GM23248 (cell line): Measurements from ENCODE around the gene IL17REL. TPM values are rescaled to one million over a fixed set of nuclear protein-coding genes. Genes with fewer than 3 reads are reported as not detected.

Experiments used
- DNase-seq: peaks from one replicate; pipeline ENCODE4 v3.0.0-alpha.2; 2015
- H2AFZ ChIP-seq: fragments of 200-600 bp; sonication (generic); 2 replicates; pipeline ENCODE4 v1.6.1; 2016; ENCODE audit warnings: antibody characterized with exemption
- H3F3A ChIP-seq: fragments of 200-600 bp; sonication (generic); 2 replicates; pipeline ENCODE4 v1.6.1; 2016; ENCODE audit warnings: mild to moderate bottlenecking, antibody characterized with exemption, mixed run types; ENCODE audit not compliant: insufficient read depth
- H3K27ac ChIP-seq: fragments of 200-600 bp; sonication (generic); 2 replicates; pipeline ENCODE4 v1.5.1; 2016; ENCODE audit warnings: mild to moderate bottlenecking
- H3K27me3 ChIP-seq: fragments of 200-600 bp; sonication (generic); replicated peaks from 2 replicates; pipeline ENCODE4 v1.6.1; 2016; ENCODE audit warnings: mild to moderate bottlenecking; ENCODE audit not compliant: insufficient read depth
- H3K36me3 ChIP-seq: fragments of 200-600 bp; sonication (generic); 2 replicates; pipeline ENCODE4 v1.6.1; 2016; ENCODE audit warnings: low read depth, mild to moderate bottlenecking
- H3K4me1 ChIP-seq: fragments of 200-600 bp; sonication (generic); 2 replicates; pipeline ENCODE4 v1.6.1; 2016; ENCODE audit warnings: mild to moderate bottlenecking; ENCODE audit not compliant: insufficient read depth
- H3K4me2 ChIP-seq: fragments of 200-600 bp; sonication (generic); one replicate; pipeline ENCODE4 v1.6.1; 2016; ENCODE audit warnings: mild to moderate bottlenecking; ENCODE audit not compliant: unreplicated experiment
- H3K4me3 ChIP-seq: fragments of 200-600 bp; sonication (generic); 2 replicates; pipeline ENCODE4 v1.5.1; 2016; ENCODE audit warnings: mild to moderate bottlenecking
- H3K79me2 ChIP-seq: fragments of 200-600 bp; sonication (generic); 2 replicates; pipeline ENCODE4 v1.6.1; 2016; ENCODE audit warnings: mild to moderate bottlenecking; ENCODE audit not compliant: insufficient read depth
- H3K9ac ChIP-seq: fragments of 200-600 bp; sonication (generic); 2 replicates; pipeline ENCODE4 v1.6.1; 2016; ENCODE audit warnings: mild to moderate bottlenecking
- H3K9me2 ChIP-seq: fragments of 200-600 bp; sonication (generic); 2 replicates; pipeline ENCODE4 v1.6.1; 2016; ENCODE audit warnings: mixed run types, mild to moderate bottlenecking, moderate library complexity; ENCODE audit not compliant: insufficient read depth
- H3K9me3 ChIP-seq: fragments of 200-600 bp; sonication (generic); one replicate; pipeline ENCODE4 v1.6.1; 2017; ENCODE audit warnings: low read depth
- H4K20me1 ChIP-seq: fragments of 200-600 bp; sonication (generic); 2 replicates; pipeline ENCODE4 v1.6.0; 2016; ENCODE audit not compliant: insufficient read depth
- EZH2 ChIP-seq: fragments of 200-600 bp; sonication (generic); IDR thresholded peaks from 2 replicates; pipeline ENCODE4 v1.6.1; 2018; ENCODE audit warnings: antibody characterized with exemption, mild to moderate bottlenecking; ENCODE audit not compliant: insufficient read depth, poor library complexity, severe bottlenecking
- EZH2phosphoT487 ChIP-seq: fragments of 200-600 bp; sonication (generic); IDR thresholded peaks from 2 replicates; pipeline ENCODE4 v1.6.1; 2018; ENCODE audit warnings: antibody characterized with exemption, moderate library complexity, mild to moderate bottlenecking, low read depth; ENCODE audit not compliant: insufficient read depth
- WGBS, 2 experiments: methylation state at CpG; one replicate each; pipeline ENCODE4 v1.1.6; 2015 to 2017; ENCODE audit warnings: low lambda C conversion rate in 2 of 2, low coverage in 1 of 2; ENCODE audit errors: missing lambda C conversion rate in 2 of 2; 5-methylcytosine and 5-hydroxymethylcytosine counted together
- in situ Hi-C: fragments of 300-500 bp; cut with MboI; formaldehyde crosslinking; loops from 2 replicates; pipeline ENCODE4 v1.15.0; 2020
- polyA plus RNA-seq: library from polyadenylated mRNA; unstranded; fragments of >200 nt; fragmentation: Nextera tagmentation; extraction: Ambion mirVana; gene quantifications from 2 replicates; pipeline ENCODE4 v1.2.1, GENCODE V29; 2016
- total RNA-seq: library from RNA; depleted of rRNA; stranded (reverse); fragments of >200 nt; shearing (Covaris generic); gene quantifications from 2 replicates; pipeline ENCODE4 v1.2.3, GENCODE V29; 2014

IL17REL gene
- total and polyA plus RNA-seq, 2 experiments from 2014 or later = not detected

- Histone ChIP-seq H3K9me3 (no peaks in the 10 kb centered on the region), H3K4me3 (no peak overlapping the region), H2AFZ (no peak overlapping the region), H3K27me3 (peaks cover 49% of the 10 kb centered on the region), H3K4me2 (no peak overlapping the region), H4K20me1 (no peaks in the 10 kb centered on the region), H3F3A (no peaks in the 10 kb centered on the region), H3K79me2 (no peaks in the 10 kb centered on the region), H3K4me1 (no peaks in the 10 kb centered on the region), H3K27ac (no peak overlapping the region), H3K9ac (no peak overlapping the region), H3K36me3 (no peaks in the 10 kb centered on the region), H3K9me2 (no peaks in the 10 kb centered on the region)
- TF ChIP-seq EZH2phosphoT487 (no peak), EZH2 (no peak)
- 66% methylated on average over 17 to 19 of the region's 20 CpGs for WGBS, 2 experiments
- no peak for DNase-seq
- in situ Hi-C loops = no loop called here
These were observed 3.9 kb upstream of the IL17REL start for GRCh38 chr22:50016308-50016987.

DNA sequence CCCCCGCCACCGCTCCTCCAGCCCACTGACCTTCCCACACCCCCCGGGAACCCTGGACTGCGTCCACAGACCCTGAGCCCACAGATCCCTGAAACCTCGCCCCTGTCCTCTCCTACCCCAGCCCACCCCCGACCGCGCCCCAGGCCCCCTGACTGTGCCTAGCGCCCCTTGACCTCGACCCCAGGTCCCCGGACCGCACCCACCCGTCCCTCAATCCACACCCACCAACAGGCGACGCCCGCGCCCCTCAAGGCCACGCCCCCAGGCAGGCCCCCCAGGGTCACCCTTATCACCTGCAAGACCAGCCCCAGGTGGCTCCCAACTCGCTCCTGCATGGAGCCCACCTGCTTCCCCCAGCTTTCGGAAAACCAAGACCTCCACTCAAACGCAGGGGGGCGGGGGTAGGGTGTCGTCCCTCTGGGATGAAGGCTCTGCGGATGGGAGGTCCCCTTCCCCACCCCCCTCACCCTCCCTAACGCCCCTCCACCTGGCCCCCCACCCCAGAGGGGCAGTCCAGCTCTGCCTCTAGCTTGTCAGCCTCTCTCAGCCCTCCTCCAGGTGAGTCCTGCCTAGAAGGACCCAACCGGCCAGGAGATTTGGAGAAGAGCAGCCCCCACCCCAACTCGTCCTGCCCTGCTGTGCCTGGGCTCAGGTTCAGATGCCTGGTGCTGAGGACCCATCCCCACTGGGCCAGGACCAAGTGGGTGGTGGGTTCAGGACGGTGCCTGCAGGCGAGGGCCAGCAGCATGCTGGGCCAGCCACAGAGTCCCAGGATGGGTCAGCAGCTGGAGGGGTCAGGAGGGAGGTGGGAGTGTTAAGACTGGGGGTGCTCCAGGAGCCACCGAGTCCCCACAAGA is 3.1 kb upstream of the IL17REL start:
- Histone ChIP-seq H3K79me2 (no peaks in the 10 kb centered on the region), H3F3A (no peaks in the 10 kb centered on the region), H3K9me3 (no peaks in the 10 kb centered on the region), H3K9ac (no peak overlapping the region), H3K27ac (no peak overlapping the region), H2AFZ (no peak overlapping the region), H3K9me2 (no peaks in the 10 kb centered on the region), H3K36me3 (no peaks in the 10 kb centered on the region), H3K4me2 (no peak overlapping the region), H3K4me3 (no peak overlapping the region), H3K4me1 (no peaks in the 10 kb centered on the region), H3K27me3 (peaks cover 55% of the 10 kb centered on the region), H4K20me1 (no peaks in the 10 kb centered on the region)
- TF ChIP-seq EZH2 (no peak), EZH2phosphoT487 (no peak)
- no peak for DNase-seq
- WGBS, 2 experiments = 40 to 55% methylated on average over 17 to 30 of the region's 30 CpGs
- in situ Hi-C loops = no loop called here

DNA sequence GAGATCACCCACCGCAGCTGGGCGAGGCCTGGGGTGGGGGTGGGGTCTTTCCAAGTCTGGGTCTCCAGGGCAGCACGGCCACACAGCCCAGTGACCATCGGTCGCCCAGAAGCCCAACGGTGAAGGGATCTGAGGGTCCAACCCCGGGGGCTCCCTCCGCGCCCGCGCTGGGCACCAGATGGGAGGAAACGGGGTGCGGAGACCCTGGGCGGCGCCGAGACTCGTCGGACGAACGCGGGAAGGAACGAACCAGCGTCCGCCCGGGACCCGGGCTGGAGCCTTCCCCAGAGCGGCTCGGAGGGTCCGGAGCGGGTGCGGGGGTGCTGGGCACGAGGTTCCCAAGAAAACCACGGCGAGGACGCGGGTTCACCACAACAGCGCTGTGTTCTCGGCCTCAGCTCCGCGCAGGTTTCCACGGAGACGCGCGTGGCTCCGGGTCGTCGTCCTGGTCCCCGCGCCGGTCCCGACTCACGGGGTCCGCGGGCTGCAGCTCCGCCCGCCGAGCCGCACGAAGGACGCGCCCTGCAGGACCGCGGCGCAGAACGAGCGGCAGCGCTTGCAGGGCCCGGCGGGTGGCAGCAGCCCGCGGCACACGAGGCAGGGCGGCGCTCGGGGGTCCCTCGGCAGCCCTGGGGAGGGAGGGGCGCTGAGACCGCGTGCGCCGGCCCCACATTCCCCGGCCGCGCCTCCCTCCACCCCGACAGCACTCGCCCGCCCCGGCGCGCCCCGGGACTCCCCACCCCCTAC is 2.3 kb upstream of the IL17REL start:
- Histone ChIP-seq H3K27ac (no peak overlapping the region), H2AFZ (no peak overlapping the region), H3F3A (no peaks in the 10 kb centered on the region), H3K9ac (no peak overlapping the region), H3K9me2 (no peaks in the 10 kb centered on the region), H3K79me2 (no peaks in the 10 kb centered on the region), H3K4me1 (no peaks in the 10 kb centered on the region), H3K4me3 (no peak overlapping the region), H3K9me3 (no peaks in the 10 kb centered on the region), H3K4me2 (no peak overlapping the region), H3K36me3 (no peaks in the 10 kb centered on the region), H3K27me3 (peaks cover 62% of the 10 kb centered on the region), H4K20me1 (no peaks in the 10 kb centered on the region)
- TF ChIP-seq EZH2phosphoT487 = no peak
- peak; percentile 59 for TF ChIP-seq EZH2
- DNase-seq = no peak
- 3% methylated on average over 70 to 73 of the region's 91 CpGs for WGBS, 2 experiments
- in situ Hi-C loops = no loop called here

- H3K4me2 ChIP-seq = no peak overlapping the region
- H2AFZ ChIP-seq = no peak overlapping the region
- no peaks in the 10 kb centered on the region for H3K79me2 ChIP-seq
- no peak overlapping the region for H3K27ac ChIP-seq
- in situ Hi-C loops = no loop called here
- no peaks in the 10 kb centered on the region for H3F3A ChIP-seq
- peaks cover 64% of the 10 kb centered on the region for H3K27me3 ChIP-seq
- WGBS, 2 experiments = 24 to 26% methylated on average over 14 to 15 of the region's 16 CpGs
- H4K20me1 ChIP-seq = no peaks in the 10 kb centered on the region
- H3K9me2 ChIP-seq = no peaks in the 10 kb centered on the region
- no peaks in the 10 kb centered on the region for H3K36me3 ChIP-seq
- DNase-seq = no peak
- H3K9me3 ChIP-seq = no peaks in the 10 kb centered on the region
- no peak overlapping the region for H3K4me3 ChIP-seq
- no peak overlapping the region for H3K9ac ChIP-seq
- TF ChIP-seq EZH2 (no peak), EZH2phosphoT487 (no peak)
- H3K4me1 ChIP-seq = no peaks in the 10 kb centered on the region
These were observed 1.5 kb upstream of the IL17REL start for GRCh38 chr22:50014053-50014501.
